Measurements from ENCODE around the gene SLC17A2.

Gene SLC17A2, protein sequence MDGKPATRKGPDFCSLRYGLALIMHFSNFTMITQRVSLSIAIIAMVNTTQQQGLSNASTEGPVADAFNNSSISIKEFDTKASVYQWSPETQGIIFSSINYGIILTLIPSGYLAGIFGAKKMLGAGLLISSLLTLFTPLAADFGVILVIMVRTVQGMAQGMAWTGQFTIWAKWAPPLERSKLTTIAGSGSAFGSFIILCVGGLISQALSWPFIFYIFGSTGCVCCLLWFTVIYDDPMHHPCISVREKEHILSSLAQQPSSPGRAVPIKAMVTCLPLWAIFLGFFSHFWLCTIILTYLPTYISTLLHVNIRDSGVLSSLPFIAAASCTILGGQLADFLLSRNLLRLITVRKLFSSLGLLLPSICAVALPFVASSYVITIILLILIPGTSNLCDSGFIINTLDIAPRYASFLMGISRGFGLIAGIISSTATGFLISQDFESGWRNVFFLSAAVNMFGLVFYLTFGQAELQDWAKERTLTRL

DNA sequence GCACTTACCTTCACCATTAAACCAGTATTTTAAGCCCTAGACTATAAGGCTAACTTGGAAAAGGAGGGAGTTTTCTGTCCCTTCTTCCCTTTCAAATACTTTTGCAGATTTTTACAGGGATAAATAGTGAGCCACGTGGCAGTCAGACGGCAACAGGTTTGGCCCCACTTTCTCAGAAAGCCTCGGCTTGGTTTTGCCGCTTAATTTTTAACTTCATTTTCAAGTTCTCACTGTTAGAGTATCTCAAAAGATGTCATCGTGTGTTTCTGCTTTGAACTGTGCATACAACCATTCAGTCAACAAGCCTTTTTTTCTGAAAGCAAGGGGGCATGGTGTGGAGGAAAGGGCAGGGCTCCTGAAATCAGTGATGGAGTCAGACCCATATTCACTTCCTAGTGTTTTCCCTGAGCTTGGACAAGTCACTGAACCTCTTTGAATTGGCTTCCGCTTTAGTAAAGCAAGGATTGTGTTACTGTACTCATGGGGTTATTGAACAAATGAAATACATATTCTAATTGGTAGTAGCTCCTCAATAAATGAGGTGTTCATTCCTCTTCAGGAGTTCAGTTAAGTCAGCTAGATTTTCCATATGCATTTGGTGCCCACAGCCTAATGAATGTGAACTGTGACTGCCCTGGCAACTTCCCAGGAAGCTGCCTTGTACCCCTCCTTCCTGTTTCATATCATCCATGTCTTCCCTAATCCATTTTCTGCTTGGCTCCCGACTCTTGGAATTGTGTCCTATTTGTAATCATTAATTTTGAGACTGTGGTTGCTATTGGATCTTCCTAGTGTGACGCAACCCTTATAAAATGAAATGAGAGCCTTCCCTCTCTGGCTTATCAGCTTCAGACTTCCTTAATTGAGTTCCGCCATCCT is at the start of gene SLC17A2:
SLC17A2 (minus strand) TSS at position 160 of the 879 bp plus-strand sequence. CDS start 4,895 bp downstream, outside the sequence.
- no peak for DNase-seq

DNA sequence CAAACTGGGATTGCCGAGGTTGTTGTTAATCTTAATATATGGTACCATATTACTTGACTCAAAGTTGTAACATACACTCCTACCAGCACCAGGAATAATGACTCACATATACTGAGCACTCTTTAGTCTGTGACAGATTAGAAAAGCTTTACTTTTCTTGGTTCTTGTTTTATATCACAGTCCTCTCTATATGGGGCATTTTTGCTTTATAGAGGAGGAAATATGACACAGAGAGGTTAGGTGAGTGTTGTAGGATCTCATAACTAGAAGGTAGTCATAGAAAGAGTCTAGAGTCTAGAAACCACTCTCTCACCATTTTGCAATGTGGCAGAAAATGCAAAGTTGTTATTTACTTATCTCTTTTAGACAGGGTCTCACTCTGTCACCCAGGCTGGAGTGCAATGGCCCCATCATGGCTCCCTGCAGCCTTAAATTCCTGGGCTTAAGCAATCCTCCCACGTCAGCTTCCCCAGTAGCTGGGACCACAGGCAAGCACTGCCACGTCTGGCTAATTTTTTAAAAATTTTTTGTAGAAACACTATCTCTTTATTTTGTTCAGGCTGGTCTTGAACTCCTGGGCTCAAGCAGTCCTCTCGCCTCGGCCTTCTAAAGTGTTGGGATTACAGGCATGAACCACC is 45.6 kb upstream of the SLC17A2 start:
- no peak for DNase-seq

DNA sequence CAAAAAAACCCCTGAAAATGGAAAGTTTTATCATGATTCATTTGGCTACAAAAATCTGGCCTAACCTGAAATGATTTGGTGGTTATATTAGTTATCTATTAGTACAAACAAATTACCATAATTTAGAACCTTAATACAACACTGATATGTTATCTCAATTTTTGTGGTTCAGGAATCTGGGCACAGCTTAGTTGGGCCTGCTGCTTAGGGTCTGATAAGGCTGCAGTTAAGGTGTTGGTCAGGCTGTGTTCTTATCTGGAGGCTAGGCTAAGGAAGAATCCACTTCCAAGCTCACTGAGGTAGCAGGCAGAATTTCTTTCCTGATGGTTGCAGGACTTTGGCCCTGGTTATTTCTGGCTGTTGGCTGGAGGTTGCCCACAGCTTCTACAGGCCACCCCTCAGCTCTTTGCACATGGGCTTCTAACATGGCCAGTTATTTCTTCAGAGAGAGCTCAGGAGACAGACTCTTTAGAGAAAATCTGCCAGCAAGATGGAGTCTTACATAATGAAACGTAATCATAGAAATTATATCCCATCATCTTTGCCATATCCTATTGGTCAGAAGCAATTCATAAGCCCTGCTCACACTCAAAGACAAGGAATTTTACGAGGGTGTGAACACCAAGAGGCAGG is 43.5 kb upstream of the SLC17A2 start:
- DNase-seq = no peak

DNA sequence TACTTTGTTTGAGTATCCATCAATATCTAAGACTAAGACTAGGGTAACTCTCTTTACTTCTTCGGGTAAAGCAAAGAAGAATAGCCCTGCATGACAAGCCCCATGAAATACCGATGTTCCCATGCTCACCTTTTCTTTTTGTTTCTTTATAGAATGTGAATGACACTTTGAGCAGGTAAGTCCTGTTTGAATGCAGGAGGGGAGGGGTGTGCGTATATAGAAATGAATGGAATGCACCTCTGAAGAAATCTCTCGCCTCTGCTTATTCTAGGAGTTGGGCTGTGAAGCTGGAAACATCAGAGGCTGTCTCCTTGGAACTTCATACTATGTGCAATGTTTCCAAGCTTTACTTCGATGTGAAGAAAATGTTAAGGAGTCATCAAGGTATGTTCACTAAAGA is 42.4 kb upstream of the SLC17A2 start:
- DNase-seq = no peak

DNA sequence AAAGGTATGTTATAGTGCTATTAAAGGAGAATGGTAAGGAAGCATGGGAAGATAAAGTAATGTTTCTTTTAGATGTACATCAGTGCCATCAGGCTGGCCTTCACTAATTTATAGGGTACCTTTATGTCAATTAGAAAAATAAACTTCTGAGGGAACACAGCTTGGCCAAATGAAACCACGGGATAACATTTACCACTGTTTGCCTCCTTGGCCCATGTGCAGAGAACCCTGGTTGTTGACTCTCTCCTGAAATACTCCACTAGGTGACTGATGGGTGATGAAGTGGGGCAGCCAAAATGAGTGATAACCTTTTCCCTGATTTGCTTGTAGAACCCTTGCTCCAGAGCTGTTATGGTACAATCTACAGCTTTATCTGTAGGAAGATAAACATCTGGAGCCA is 41.6 kb upstream of the SLC17A2 start:
- DNase-seq = no peak

DNA sequence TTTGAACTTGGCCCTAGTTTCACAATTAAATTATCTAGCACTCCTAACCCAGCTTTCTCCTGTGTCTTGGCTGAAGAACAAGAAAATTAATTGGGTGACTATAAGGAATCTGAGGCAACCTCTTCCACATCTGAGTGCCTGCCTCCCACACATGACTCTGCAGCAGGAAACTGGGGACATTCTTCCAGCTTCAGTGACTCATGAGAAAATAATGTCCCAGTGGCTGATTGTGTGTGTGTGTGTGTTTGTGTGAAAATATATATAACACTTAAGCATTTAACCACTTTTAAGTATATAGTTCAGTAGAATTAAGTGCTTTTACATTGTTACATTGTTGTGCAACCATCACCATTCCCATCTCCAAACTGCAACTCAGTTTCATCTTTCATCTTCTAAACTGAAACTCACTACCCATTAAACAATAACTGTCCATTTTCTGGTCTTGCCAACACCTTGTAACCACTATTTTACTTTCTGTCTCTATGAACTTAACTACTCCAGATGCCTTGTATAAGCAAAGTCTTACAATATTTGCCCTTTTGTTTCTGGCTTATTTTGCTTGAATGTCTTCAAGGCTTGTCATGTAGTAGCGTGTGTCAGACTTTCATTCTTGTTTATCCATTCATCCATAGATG is 40.8 kb upstream of the SLC17A2 start:
- DNase-seq = no peak

DNA sequence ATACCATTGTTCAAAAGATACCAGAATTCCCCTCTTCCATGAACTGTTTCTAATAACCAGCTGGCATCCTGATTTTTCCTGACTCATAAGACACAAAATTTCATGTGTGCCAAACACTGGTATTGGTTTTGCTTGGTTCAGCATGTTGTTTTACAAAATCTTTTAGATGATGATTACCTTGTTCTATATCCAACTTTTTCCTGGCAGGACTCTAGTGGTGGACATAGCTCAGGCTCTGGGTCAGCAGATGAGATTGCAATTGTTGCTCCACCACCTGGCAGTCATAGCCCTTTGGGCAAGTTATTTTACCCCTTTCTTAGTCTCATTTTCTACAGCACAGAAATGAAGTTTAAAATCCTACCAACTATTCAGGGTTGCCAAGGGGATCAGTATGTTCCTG is 38.3 kb upstream of the SLC17A2 start:
- no peak for DNase-seq

DNA sequence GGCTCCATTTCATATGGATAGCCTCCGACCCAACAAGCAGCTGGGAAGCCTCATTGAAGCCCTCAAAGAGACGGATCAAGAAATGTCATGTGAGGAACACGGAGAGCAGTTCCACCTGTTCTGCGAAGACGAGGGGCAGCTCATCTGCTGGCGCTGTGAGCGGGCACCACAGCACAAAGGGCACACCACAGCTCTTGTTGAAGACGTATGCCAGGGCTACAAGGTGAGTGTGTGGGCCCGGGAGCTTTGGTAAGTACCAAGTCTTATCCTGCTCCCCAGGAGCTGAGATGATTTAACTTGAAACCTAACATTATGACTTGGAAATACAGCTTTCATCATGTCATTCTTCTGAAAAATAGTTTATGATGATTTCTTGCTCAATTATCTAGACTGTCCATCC is 36.2 kb upstream of the SLC17A2 start:
- DNase-seq = peak in 1 of 2 experiments; percentile 48

DNA sequence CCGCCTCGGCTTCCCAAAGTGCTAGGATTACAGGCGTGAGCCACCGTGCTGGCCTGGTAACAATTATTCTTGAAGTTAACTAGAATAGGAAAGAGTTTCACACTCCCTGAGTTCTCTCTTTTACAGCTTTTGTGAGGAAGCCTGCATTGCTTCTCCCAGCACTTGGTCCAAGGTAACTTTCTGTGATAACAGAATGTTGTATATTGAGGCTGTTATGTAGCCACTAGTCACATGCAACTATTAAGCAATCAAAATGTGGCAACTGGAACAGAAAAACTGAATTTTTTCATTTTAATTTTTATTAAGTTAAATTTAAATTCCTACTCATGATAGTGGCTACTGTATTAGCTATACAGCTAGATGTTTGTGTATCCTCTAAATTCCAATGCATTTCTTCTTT is 34.6 kb upstream of the SLC17A2 start:
- no peak for DNase-seq

DNA sequence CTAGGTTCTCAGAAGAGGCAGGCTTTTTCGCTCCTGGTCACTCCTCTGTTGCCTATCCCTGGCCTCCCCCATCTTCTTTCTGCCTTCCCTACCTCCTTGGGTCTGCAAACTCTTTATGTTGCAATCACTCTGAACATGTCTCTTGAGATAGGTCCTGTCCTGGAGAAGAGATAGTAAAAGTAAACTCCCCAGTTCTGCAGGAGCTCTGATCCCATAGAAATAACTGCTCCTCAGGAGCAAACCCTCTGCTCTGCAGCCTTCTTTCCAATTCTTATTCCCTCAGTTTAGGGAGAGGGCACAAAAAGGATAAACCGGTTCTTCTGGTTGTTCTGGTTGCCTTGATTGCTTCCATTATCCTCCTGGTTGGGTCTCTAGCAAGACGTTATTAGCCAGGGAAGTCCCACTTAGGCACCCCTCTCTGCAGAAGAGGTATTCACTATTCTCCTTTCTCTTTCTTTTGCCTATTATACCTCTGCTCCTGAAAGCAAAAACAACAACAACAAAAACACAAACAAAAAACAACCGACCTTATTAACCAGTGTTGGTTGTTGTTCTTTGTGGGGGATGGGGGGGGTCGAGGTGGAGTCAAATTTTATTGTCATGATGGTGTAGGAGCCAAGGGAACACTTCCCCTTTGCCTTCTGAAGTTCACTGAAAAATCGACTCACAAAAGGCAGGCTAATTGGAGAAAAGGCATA is 33.1 kb upstream of the SLC17A2 start:
- DNase-seq = no peak

DNA sequence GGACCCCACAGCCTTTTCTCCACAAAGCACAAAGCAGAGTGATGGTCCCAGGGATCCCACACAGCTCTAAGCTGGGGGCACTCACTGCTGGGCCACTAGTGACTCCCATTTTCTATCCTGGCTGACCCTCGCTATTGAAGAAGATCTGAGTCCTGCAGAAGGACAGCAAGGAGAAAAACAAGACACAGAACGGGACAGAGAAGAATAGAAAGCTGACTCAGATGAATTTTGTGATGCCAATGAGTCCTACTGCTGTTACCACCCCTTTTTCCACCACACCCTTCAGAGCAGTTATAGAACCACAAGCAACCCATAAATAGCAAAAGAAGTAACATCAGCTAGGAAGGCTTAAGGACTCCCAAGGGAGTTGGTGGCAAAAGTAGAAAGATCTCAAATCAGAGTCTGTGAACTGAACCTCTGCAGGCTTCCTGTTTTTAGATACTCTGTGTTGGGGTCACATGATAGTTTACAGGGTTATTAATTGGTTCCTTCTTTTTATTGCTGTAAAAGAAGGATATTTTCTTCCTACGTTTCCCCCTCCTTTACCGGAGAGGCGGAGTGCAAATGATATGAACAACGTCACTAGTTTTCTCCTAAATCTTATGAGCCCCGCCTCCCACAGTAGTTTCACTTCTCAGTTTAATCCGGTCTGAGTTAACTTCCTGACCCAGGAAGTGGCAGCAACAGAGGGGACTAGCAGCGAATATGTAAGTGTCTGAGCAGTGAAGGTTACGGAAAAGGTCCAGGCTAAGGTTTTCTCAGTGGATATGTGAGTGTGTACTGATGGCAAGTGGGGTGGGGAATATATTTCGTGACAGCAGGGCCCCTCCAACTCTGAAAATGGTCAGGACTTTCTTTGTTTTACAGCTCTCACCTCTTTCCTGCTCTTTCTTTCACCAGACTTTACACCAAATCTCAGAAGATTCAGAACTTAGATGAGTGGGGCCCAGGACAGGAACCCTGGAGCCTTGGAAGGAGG is 31.9 kb upstream of the SLC17A2 start, which contains the start of gene TRIM38:
TRIM38 (plus strand) TSS at position 654 of the 979 bp plus-strand sequence. CDS start 3,721 bp downstream, outside the sequence.
- peak; percentile 69 to 70 for DNase-seq

DNA sequence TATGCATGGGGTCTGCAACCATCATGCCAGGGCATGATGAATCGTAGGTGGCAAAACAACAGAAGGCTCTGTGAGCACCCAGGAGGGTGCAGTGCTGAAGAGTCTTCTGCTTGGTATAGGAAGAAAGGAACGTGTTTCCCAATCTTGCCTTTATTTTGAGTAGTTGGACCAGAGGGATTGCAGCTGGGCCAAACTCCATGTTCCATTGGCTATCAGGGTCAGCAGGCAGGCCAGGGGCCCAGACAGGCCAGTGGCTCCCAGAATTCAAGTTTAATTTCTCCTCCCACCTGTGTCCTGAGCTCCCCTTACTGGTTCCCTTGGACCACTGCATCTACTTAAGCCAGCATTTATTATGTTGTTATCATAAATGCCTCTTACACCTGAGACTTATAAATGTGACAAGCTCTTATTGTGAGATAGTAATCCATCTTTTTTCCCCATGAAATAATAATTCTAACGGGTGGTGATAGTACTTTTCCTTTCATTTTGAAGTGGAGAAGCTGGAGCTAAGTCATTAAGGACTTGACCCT is 31.2 kb upstream of the SLC17A2 start:
- no peak for DNase-seq

DNA sequence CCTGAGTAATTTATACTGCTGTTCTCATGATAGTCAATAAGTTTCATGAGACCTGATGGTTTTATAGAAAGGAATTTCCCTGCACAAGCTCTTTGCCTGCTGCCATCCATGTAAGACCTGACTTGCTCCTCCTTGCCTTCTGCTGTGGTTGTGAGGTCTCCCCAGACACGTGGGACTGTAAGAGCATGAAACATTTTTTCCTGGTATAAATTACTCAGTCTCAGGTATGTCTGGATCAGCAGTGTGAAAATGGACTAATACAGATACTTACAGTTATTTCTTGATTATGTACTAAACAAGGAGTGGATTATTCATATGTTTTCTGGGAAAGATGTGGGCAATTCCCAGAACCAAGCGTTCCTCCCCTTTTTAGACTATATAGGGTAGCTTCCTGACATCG is 30.2 kb upstream of the SLC17A2 start:
- peak; percentile 58 to 69 for DNase-seq

DNA sequence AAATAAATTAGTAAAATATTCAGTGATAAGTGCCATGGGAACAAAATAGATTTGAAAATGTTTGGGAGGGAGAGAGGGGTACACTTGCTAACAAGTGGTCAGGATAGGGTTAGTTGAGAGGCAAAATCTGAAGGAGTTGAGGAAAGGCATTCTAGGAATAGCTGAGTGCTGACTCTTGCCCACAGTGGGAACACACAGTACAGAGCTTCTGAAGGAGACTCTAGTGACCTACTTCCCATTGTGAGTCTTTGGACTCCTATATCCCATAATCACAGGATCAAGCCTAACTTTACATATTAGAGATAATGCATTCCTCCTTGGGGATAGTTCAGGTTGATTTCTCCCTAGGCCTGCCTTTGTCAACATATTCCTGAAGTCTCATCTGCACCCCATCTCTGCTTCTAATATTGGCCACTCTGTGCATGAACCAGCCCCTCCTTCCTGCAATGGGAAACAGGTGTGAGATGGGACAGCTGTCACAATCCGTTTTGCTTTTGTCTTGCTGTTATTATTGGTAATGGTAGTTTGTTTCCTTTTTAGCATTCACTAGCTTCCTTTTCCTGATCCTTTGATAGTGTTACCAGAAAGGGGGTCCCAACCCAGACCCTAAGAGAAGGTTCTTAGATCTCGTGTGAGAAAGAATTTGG is 29.5 kb upstream of the SLC17A2 start:
- DNase-seq = no peak

DNA sequence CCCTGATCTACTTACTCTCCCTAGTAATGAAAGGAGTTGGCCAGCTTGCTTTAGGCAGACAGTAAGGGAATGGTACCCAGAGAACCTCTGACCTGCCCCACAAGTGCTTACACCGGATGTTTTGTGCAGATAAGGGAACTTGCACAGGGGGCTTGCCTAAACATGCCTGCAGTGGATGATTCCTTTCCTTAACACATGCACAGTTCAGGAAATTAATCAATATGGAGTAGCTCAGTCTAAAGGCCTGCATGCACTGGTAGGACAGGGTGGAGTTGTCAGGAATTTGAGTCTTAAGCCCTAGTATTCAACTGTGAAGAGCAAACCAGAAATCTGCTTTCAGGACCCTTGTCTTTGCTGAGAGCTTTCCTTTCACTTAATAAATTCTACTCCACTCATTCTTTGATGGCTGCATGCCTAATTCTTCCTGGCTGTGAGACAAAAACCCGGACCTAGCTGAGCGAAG is 28.2 kb upstream of the SLC17A2 start:
- DNase-seq = no peak

DNA sequence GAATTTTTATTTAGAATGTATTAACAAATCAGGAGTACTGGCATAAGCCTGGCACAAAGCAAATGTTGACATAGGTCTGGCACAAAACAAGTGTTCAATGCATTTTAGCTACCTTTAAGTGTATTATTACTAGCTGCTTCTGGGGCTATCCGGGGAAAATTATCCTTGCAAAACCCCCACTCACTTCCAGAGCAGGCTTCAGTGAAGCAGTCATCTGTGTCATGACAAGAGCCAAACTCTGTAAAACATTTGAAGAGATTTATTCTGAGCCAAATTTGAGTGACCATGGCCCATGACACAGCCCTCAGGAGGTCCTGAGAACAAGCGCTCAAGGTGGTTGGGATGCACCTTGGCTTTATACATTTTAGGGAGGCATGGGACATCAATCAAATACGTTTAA is 25.7 kb upstream of the SLC17A2 start:
- DNase-seq = no peak

DNA sequence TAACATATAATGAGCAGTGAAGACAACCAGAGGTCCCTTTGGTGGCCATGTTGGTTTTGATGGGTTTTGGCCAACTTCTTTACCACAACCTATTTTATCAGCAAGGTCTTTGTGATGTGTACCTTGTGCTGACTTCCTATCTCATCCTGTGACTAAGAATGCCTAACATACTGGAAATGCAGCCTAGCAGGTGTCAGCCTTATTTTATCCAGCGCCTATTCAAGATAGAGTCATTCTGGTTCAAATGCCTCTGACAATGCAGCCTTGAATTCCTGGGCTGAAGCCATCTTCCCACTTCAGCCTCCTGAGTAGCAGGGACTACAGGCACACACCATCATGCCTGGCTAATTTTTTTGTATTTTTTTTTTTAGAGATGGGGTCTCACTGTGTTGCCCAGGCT is 24.3 kb upstream of the SLC17A2 start:
- DNase-seq = no peak

DNA sequence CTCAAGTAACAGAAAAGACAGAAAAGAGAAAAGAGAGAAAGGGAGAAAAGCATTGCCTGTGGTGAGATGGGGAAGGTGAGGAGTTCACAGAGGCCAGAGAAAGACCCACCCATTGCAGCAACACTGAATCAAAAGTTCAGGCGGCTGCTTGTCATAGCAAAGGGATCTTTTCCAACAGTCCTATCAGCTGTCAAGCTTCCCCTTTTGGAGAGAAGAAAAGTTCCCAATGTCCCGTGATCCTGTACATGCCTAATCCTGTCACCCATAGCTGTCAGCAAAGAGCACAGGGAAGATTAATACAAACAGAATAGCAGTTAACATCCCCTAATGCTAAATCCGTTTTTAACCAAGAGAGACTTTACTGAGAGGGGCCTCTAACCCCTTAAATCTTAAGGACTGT is 23.2 kb upstream of the SLC17A2 start:
- no peak for DNase-seq

DNA sequence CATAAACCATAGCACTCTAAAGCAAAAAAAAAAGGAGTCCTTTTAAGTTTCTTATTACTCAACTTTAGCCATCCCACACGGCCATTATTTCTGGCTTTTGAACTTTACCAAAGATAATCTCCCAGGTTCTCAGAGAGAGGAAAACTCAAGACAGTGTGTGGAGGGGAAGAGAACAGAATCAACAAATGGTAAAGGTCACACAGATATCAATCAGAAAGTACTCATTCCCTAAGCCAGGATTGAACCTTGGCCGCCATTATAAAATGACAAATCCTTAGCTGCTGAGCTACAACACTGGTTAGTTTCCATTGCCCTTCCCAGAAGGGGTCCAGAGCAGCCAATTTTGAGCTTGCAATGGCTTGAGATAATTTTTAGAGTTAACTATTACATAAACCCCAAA is 22.0 kb upstream of the SLC17A2 start:
- DNase-seq = no peak
